ENCODE data around the gene PLLP. TPM values are rescaled to one million over a fixed set of nuclear protein-coding genes. Genes with fewer than 3 reads are reported as not detected.

Gene PLLP
- total and polyA plus RNA-seq, 9 of the 15 experiments (the other 6 are each of a cell fraction or from before 2014, with no cell fraction given), result 0.09 to 0.96 (median 0.27) TPM

DNA sequence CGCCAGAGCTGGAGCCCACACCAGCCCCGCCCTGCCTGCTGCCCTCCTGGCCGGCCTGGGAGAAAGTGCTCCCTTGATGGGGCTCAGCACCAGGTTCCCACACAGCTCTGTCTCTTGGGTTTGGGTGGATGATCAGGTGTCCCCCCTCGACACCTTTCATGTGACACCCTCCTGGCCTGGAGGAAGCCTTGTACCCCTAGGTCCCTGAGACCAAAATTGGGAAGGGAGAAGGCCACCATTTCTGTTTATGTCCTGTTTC, 19.4 kb upstream of the PLLP start:
- DNase-seq (ENCODE audit: extremely low read depth in 1 of 4, low spot score in 3 of 4) (no peak), ATAC-seq (no peak), FAIRE-seq (no peak)
- Histone ChIP-seq H3K36me3 (ENCODE audit: control insufficient read depth, insufficient read depth, low read length) (no peaks in the 10 kb centered on the region), H3K9ac (ENCODE audit: insufficient read depth in 1 of 2, low read depth in 2 of 2, low read length in 2 of 2) (no peak overlapping the region; a peak in 1 of 4 replicates), H4K20me1 (replicated peaks; ENCODE audit: control insufficient read depth, insufficient read depth, low read length) (peaks cover 7% of the 10 kb centered on the region; the same call in 1 of the 2 replicates), H3K4me1 (replicated peaks in 1 of 2; ENCODE audit: control insufficient read depth in 2 of 2, insufficient read depth in 2 of 2, low read length in 2 of 2) (peaks cover 8 to 11% of the 10 kb centered on the region in 2 experiments; a peak in 4 of 5 replicates), H3K27ac (ENCODE audit: extremely low read depth, low read depth, low read length) (no peak overlapping the region), H3K27me3 (ENCODE audit: control insufficient read depth in 2 of 2, insufficient read depth in 2 of 2, low read length in 2 of 2) (peaks cover 2 to 28% of the 10 kb centered on the region in 2 experiments; a peak in 4 of 5 replicates), H3K4me2 (ENCODE audit: insufficient read depth, low read length) (no peak overlapping the region), H2AFZ (ENCODE audit: low read depth, low read length) (no peak overlapping the region), H3K9me3 (replicated peaks; ENCODE audit: control insufficient read depth, insufficient read depth, low read depth, low read length) (no peaks in the 10 kb centered on the region), H3K4me3 (no peak overlapping the region), H3K9me1 (ENCODE audit: control insufficient read depth, insufficient read depth, low read length) (no peaks in the 10 kb centered on the region), H3K79me2 (ENCODE audit: control insufficient read depth, insufficient read depth, low read length) (no peaks in the 10 kb centered on the region)
- TF ChIP-seq ARNT (IDR thresholded peaks at IDR 0.05) (no peak), C11orf30 (IDR thresholded peaks at IDR 0.05; ENCODE audit: low read depth) (no peak), ZNF274 (IDR thresholded peaks at IDR 0.05; ENCODE audit: borderline replicate concordance, low read depth, low read length) (no peak), KLF1 (tag; IDR thresholded peaks at IDR 0.05) (no peak), HDAC6 (IDR thresholded peaks at IDR 0.05; ENCODE audit: low read depth, low read length) (no peak), FOXA1 (IDR thresholded peaks at IDR 0.05; ENCODE audit: borderline replicate concordance) (no peak), ZNF134 (CRISPR knock-in tag; conservative IDR thresholded peaks at IDR 0.05) (no peak)
- intact Hi-C loops (cut with micrococcal nuclease) (loop anchor here (5.0 kb wide), 1 partner anchor 343 kb away; no protein-coding TSS in a partner anchor), in situ Hi-C loops (cut with MboI) (loop anchor here (5.0 kb wide), 2 partner anchors 113 to 213 kb away; no protein-coding TSS in a partner anchor)
- ChIA-PET CTCF (ENCODE audit: low intra/inter-chr PET ratio) (interaction anchor here (6.2 kb wide), 1 partner anchor 115 kb away, joined by 109 read pairs; no protein-coding TSS in a partner anchor), POLR2A (interaction anchor here (0.8 kb wide), 1 partner anchor 113 kb away, joined by 3 read pairs; no protein-coding TSS in a partner anchor)
- WGBS (ENCODE audit: insufficient coverage, low coverage, missing lambda C conversion rate), result 14% methylated on average over 3 of the region's 4 CpGs
- BruUV-seq (replicated peaks), result no TSS peak

Data from K562 (cell line).